GM23248 (cell line): ENCODE measurements around the gene DEFB123. TPM values are rescaled to one million over a fixed set of nuclear protein-coding genes. Genes with fewer than 3 reads are reported as not detected.

Experiments used
- DNase-seq: peaks from one replicate; pipeline ENCODE4 v3.0.0-alpha.2; 2015
- H2AFZ ChIP-seq: fragments of 200-600 bp; sonication (generic); 2 replicates; pipeline ENCODE4 v1.6.1; 2016; ENCODE audit warnings: antibody characterized with exemption
- H3F3A ChIP-seq: fragments of 200-600 bp; sonication (generic); 2 replicates; pipeline ENCODE4 v1.6.1; 2016; ENCODE audit warnings: mild to moderate bottlenecking, antibody characterized with exemption, mixed run types; ENCODE audit not compliant: insufficient read depth
- H3K27ac ChIP-seq: fragments of 200-600 bp; sonication (generic); 2 replicates; pipeline ENCODE4 v1.5.1; 2016; ENCODE audit warnings: mild to moderate bottlenecking
- H3K27me3 ChIP-seq: fragments of 200-600 bp; sonication (generic); replicated peaks from 2 replicates; pipeline ENCODE4 v1.6.1; 2016; ENCODE audit warnings: mild to moderate bottlenecking; ENCODE audit not compliant: insufficient read depth
- H3K36me3 ChIP-seq: fragments of 200-600 bp; sonication (generic); 2 replicates; pipeline ENCODE4 v1.6.1; 2016; ENCODE audit warnings: low read depth, mild to moderate bottlenecking
- H3K4me1 ChIP-seq: fragments of 200-600 bp; sonication (generic); 2 replicates; pipeline ENCODE4 v1.6.1; 2016; ENCODE audit warnings: mild to moderate bottlenecking; ENCODE audit not compliant: insufficient read depth
- H3K4me2 ChIP-seq: fragments of 200-600 bp; sonication (generic); one replicate; pipeline ENCODE4 v1.6.1; 2016; ENCODE audit warnings: mild to moderate bottlenecking; ENCODE audit not compliant: unreplicated experiment
- H3K4me3 ChIP-seq: fragments of 200-600 bp; sonication (generic); 2 replicates; pipeline ENCODE4 v1.5.1; 2016; ENCODE audit warnings: mild to moderate bottlenecking
- H3K79me2 ChIP-seq: fragments of 200-600 bp; sonication (generic); 2 replicates; pipeline ENCODE4 v1.6.1; 2016; ENCODE audit warnings: mild to moderate bottlenecking; ENCODE audit not compliant: insufficient read depth
- H3K9ac ChIP-seq: fragments of 200-600 bp; sonication (generic); 2 replicates; pipeline ENCODE4 v1.6.1; 2016; ENCODE audit warnings: mild to moderate bottlenecking
- H3K9me2 ChIP-seq: fragments of 200-600 bp; sonication (generic); 2 replicates; pipeline ENCODE4 v1.6.1; 2016; ENCODE audit warnings: mixed run types, mild to moderate bottlenecking, moderate library complexity; ENCODE audit not compliant: insufficient read depth
- H3K9me3 ChIP-seq: fragments of 200-600 bp; sonication (generic); one replicate; pipeline ENCODE4 v1.6.1; 2017; ENCODE audit warnings: low read depth
- H4K20me1 ChIP-seq: fragments of 200-600 bp; sonication (generic); 2 replicates; pipeline ENCODE4 v1.6.0; 2016; ENCODE audit not compliant: insufficient read depth
- EZH2 ChIP-seq: fragments of 200-600 bp; sonication (generic); IDR thresholded peaks from 2 replicates; pipeline ENCODE4 v1.6.1; 2018; ENCODE audit warnings: antibody characterized with exemption, mild to moderate bottlenecking; ENCODE audit not compliant: insufficient read depth, poor library complexity, severe bottlenecking
- EZH2phosphoT487 ChIP-seq: fragments of 200-600 bp; sonication (generic); IDR thresholded peaks from 2 replicates; pipeline ENCODE4 v1.6.1; 2018; ENCODE audit warnings: antibody characterized with exemption, moderate library complexity, mild to moderate bottlenecking, low read depth; ENCODE audit not compliant: insufficient read depth
- WGBS, 2 experiments: methylation state at CpG; one replicate each; pipeline ENCODE4 v1.1.6; 2015 to 2017; ENCODE audit warnings: low lambda C conversion rate in 2 of 2, low coverage in 1 of 2; ENCODE audit errors: missing lambda C conversion rate in 2 of 2; 5-methylcytosine and 5-hydroxymethylcytosine counted together
- in situ Hi-C: fragments of 300-500 bp; cut with MboI; formaldehyde crosslinking; loops from 2 replicates; pipeline ENCODE4 v1.15.0; 2020
- polyA plus RNA-seq: library from polyadenylated mRNA; unstranded; fragments of >200 nt; fragmentation: Nextera tagmentation; extraction: Ambion mirVana; gene quantifications from 2 replicates; pipeline ENCODE4 v1.2.1, GENCODE V29; 2016
- total RNA-seq: library from RNA; depleted of rRNA; stranded (reverse); fragments of >200 nt; shearing (Covaris generic); gene quantifications from 2 replicates; pipeline ENCODE4 v1.2.3, GENCODE V29; 2014; rRNA removed

Gene DEFB123, protein sequence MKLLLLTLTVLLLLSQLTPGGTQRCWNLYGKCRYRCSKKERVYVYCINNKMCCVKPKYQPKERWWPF
- total RNA-seq, result not detected in 2 replicates
- polyA plus RNA-seq, result not detected in 2 replicates

- DNase-seq, result no peak
- Histone ChIP-seq H3K36me3 (no peaks in the 10 kb centered on the region), H3K9ac (no peak within 1 kb of the TSS), H3K4me2 (no peak within 1 kb of the TSS), H3K79me2 (no peaks in the 10 kb centered on the region), H3F3A (no peaks in the 10 kb centered on the region), H3K9me2 (no peaks in the 10 kb centered on the region), H3K4me1 (no peaks in the 10 kb centered on the region), H2AFZ (no peak within 1 kb of the TSS), H4K20me1 (no peaks in the 10 kb centered on the region), H3K27me3 (no peaks in the 10 kb centered on the region), H3K9me3 (no peaks in the 10 kb centered on the region), H3K27ac (no peak within 1 kb of the TSS), H3K4me3 (no peak within 1 kb of the TSS)
- WGBS, 2 experiments, result 51 to 55% methylated on average over 16 of the region's 16 CpGs
- in situ Hi-C loops, result no loop called here
- TF ChIP-seq EZH2 (no peak), EZH2phosphoT487 (no peak)
These were observed at the start of gene DEFB123 for GRCh38 chr20:31440012-31440659. DEFB123 (plus strand) TSS chr20:31440632; CDS start chr20:31440699, 67 bp downstream.

DNA sequence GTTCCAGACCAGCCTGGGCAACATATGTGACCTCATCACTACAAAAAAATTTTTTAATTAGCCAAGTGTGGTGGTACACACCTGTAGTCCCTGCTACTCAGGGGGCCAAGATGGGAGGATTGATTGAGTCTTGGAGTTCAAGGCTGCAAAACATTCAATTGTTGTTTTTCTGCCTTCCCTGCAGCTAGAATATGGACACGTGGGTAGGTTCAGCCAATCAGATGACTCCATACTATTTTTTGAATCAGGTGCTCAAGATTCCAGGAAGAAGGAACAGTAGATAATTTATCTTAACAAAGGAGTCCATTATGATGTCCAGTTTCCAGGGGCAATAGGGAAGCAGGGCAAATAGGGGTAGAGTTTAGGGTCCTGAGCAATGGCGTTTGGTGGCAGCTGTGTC is 47.6 kb upstream of the DEFB123 start:
- no peak overlapping the region for H3K9ac ChIP-seq
- H3K79me2 ChIP-seq, result no peaks in the 10 kb centered on the region
- H3K4me1 ChIP-seq, result no peaks in the 10 kb centered on the region
- no peak overlapping the region for H3K4me2 ChIP-seq
- no peaks in the 10 kb centered on the region for H3K9me3 ChIP-seq
- H4K20me1 ChIP-seq, result no peaks in the 10 kb centered on the region
- TF ChIP-seq EZH2phosphoT487, result no peak
- TF ChIP-seq EZH2, result no peak
- no peaks in the 10 kb centered on the region for H3K9me2 ChIP-seq
- H3K36me3 ChIP-seq, result no peaks in the 10 kb centered on the region
- no peak for DNase-seq
- no peak overlapping the region for H2AFZ ChIP-seq
- in situ Hi-C loops, result no loop called here
- H3F3A ChIP-seq, result no peaks in the 10 kb centered on the region
- H3K4me3 ChIP-seq, result no peak overlapping the region
- WGBS, 2 experiments, result 2 to 6% methylated on average over 2 of the region's 2 CpGs
- no peaks in the 10 kb centered on the region for H3K27me3 ChIP-seq
- H3K27ac ChIP-seq, result no peak overlapping the region

GRCh38 chr20:31394900-31395299 is 45.5 kb upstream of the DEFB123 start:
- no peak for DNase-seq

DNA sequence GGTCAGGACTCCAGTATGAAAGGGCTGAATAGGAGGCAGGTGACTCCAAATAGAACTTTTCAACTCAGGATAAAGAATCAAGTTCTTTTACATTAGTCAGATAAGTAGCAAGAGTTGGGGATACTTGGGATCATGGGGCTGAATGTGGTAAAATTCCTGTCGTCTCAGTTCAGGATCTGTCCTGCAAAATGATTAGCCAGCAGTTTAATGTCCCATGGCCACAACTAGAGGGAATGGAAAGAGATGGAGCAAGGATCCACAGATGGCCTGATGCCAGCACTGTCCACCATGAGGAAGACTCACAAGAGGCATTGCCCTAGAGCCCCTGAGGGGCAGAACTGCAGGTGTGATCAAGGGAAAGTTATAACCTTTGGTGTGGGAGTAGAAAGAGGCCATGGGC is 36.5 kb upstream of the DEFB123 start:
- H3K36me3 ChIP-seq, result no peaks in the 10 kb centered on the region
- in situ Hi-C loops, result no loop called here
- no peaks in the 10 kb centered on the region for H3K79me2 ChIP-seq
- H3K4me1 ChIP-seq, result no peaks in the 10 kb centered on the region
- no peak overlapping the region for H3K4me2 ChIP-seq
- H4K20me1 ChIP-seq, result no peaks in the 10 kb centered on the region
- WGBS, 2 experiments, result 0 to 7% methylated on average over 1 of the region's 1 CpG
- DNase-seq, result no peak
- TF ChIP-seq EZH2phosphoT487, result no peak
- TF ChIP-seq EZH2, result no peak
- H3K9ac ChIP-seq, result no peak overlapping the region
- H3K4me3 ChIP-seq, result no peak overlapping the region
- H3K27me3 ChIP-seq, result no peaks in the 10 kb centered on the region
- no peaks in the 10 kb centered on the region for H3F3A ChIP-seq
- H3K9me3 ChIP-seq, result no peaks in the 10 kb centered on the region
- no peaks in the 10 kb centered on the region for H3K9me2 ChIP-seq
- no peak overlapping the region for H3K27ac ChIP-seq
- H2AFZ ChIP-seq, result no peak overlapping the region

More at GRCh38 chr20:31394900-31395299, 45.5 kb upstream of the DEFB123 start:
- H3K9ac ChIP-seq, result no peak overlapping the region
- no peaks in the 10 kb centered on the region for H3K79me2 ChIP-seq
- H4K20me1 ChIP-seq, result no peaks in the 10 kb centered on the region
- no peaks in the 10 kb centered on the region for H3K27me3 ChIP-seq
- no peaks in the 10 kb centered on the region for H3K9me2 ChIP-seq
- 4 to 6% methylated on average over 3 of the region's 3 CpGs for WGBS, 2 experiments
- H2AFZ ChIP-seq, result no peak overlapping the region
- in situ Hi-C loops, result no loop called here
- H3K27ac ChIP-seq, result no peak overlapping the region
- no peaks in the 10 kb centered on the region for H3K4me1 ChIP-seq
- H3K4me2 ChIP-seq, result no peak overlapping the region
- no peak for TF ChIP-seq EZH2phosphoT487
- TF ChIP-seq EZH2, result no peak
- no peaks in the 10 kb centered on the region for H3K9me3 ChIP-seq
- no peak overlapping the region for H3K4me3 ChIP-seq
- no peaks in the 10 kb centered on the region for H3K36me3 ChIP-seq
- no peaks in the 10 kb centered on the region for H3F3A ChIP-seq
